ENCODE measurements around the gene METTL25B.

Gene METTL25B

GRCh38 chr1:156743367-156744302, 15.4 kb downstream of the METTL25B start:
- H3K4me3 ChIP-seq (replicated peaks in 1 of 2; ENCODE audit: low read depth in 2 of 2, low read length in 2 of 2) = no peak overlapping the region
- DNase-seq (ENCODE audit: low read depth in 2 of 2) = no peak
- TF ChIP-seq CTCF (IDR thresholded peaks at IDR 0.05; ENCODE audit: low read depth, low read length) = no peak

- no peak for DNase-seq (ENCODE audit: low read depth in 2 of 2)
- no peak overlapping the region for H3K4me3 ChIP-seq (replicated peaks in 1 of 2; ENCODE audit: low read depth in 2 of 2, low read length in 2 of 2)
- TF ChIP-seq CTCF (IDR thresholded peaks at IDR 0.05; ENCODE audit: low read depth, low read length) = no peak
Observed at GRCh38 chr1:156744344-156744743, 16.1 kb downstream of the METTL25B start.

GRCh38 chr1:156744786-156745419, 16.6 kb downstream of the METTL25B start:
- no peak for TF ChIP-seq CTCF (IDR thresholded peaks at IDR 0.05; ENCODE audit: low read depth, low read length)
- DNase-seq (ENCODE audit: low read depth in 2 of 2) = no peak
- no peak overlapping the region for H3K4me3 ChIP-seq (replicated peaks in 1 of 2; ENCODE audit: low read depth in 2 of 2, low read length in 2 of 2)

GRCh38 chr1:156745881-156746280, 17.6 kb downstream of the METTL25B start:
- TF ChIP-seq CTCF (IDR thresholded peaks at IDR 0.05; ENCODE audit: low read depth, low read length) = no peak
- no peak overlapping the region for H3K4me3 ChIP-seq (replicated peaks in 1 of 2; ENCODE audit: low read depth in 2 of 2, low read length in 2 of 2)

GRCh38 chr1:156746406-156746727, 18.1 kb downstream of the METTL25B start:
- TF ChIP-seq CTCF (IDR thresholded peaks at IDR 0.05; ENCODE audit: low read depth, low read length) = no peak
- DNase-seq (ENCODE audit: low read depth in 2 of 2) = no peak
- peak overlapping the region; percentile 6 to 54 for H3K4me3 ChIP-seq (replicated peaks in 1 of 2; ENCODE audit: low read depth in 2 of 2, low read length in 2 of 2)

More at GRCh38 chr1:156745881-156746280, 17.6 kb downstream of the METTL25B start:
- DNase-seq (ENCODE audit: low read depth in 2 of 2) = no peak

- DNase-seq (ENCODE audit: low read depth in 2 of 2) = peak; percentile 96 to 98
- TF ChIP-seq CTCF (IDR thresholded peaks at IDR 0.05; ENCODE audit: low read depth, low read length) = no peak
- peak overlapping the region; percentile 51 to 94 for H3K4me3 ChIP-seq (replicated peaks in 1 of 2; ENCODE audit: low read depth in 2 of 2, low read length in 2 of 2)
Observed at GRCh38 chr1:156746728-156747631, 18.7 kb downstream of the METTL25B start.

Data from cardiac fibroblast (primary cell).